Sciatic nerve (tissue), 2 donors: ENCODE results near the gene PPP1R2C. TPM values are rescaled to one million over a fixed set of nuclear protein-coding genes. Genes with fewer than 3 reads are reported as not detected.

ENCODE experiments used
- ATAC-seq: fragments of 200-7000 bp; cut with Tn5 transposase; one replicate; pipeline ENCODE4 v1.9.1; 2020; ENCODE audit warnings: mild to moderate bottlenecking, moderate library complexity
- DNase-seq: peaks from one replicate; pipeline ENCODE4 v3.0.0-alpha.2; 2020; ENCODE audit warnings: low spot score
- intact Hi-C: fragments of 100-400 bp; cut with DNase I; formaldehyde crosslinking; loops from one replicate; pipeline ENCODE4 v1.14.2; 2022
- total RNA-seq: library from RNA; stranded (reverse); fragmentation: NEBNext Ultra II Directional; extraction: Animal tissue kit (Norgen Biotek cat#: 25700); gene quantifications from one replicate; pipeline ENCODE4 v1.2.1, GENCODE V29; 2021
- donor health status: DM: no; HTN: no; CAD: no.
- donor health status: DM: no; HTN: no; CAD: no.

Gene PPP1R2C
- not detected for total RNA-seq

DNA sequence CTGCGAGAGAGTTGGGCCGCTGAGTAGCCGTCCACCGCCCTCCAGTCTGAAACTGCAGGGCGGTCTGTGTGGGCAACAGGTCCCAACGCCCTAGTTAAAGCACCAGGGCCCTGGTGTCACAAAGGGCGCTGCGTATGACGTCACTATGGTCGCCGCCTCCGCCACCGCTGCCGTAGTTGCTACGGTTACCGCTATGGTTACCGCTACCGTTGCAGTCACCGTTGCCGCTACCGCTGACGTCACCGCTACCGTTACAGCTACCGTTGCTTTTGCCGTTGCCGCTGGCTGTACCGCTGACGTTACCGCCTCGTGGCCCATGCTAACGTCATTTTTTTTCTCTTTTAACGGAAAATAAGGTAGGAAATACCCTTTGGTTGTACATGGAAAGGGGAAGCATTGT is at the start of gene PPP1R2C:
Gene PPP1R2C (minus strand): TSS at position 68 of the 400 bp plus-strand sequence. CDS start 84 bp downstream, outside the sequence.
- ATAC-seq (no peak), DNase-seq (no peak)
- intact Hi-C loops = no loop called here

DNA sequence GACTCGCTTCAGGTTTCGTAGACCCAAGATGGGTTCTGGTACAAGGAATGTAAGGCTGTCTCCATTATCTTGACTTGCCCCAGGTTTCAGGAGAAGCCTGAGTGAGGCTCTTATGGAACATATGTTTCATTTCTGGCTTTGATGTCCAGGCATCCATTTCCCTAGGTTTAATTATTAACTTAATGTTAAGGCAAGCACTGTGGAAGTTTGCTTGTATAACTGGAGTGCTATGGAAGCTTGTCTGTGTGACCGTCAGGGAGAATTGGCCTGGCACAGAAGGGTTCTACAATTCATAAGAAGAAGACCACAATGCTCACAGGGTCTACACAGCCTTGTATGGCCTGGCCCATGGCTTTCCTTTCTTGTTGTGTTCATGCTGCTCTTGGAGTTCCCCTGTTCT is 47.2 kb upstream of the PPP1R2C start:
- DNase-seq (no peak), ATAC-seq (no peak)
- intact Hi-C loops = no loop called here

DNA sequence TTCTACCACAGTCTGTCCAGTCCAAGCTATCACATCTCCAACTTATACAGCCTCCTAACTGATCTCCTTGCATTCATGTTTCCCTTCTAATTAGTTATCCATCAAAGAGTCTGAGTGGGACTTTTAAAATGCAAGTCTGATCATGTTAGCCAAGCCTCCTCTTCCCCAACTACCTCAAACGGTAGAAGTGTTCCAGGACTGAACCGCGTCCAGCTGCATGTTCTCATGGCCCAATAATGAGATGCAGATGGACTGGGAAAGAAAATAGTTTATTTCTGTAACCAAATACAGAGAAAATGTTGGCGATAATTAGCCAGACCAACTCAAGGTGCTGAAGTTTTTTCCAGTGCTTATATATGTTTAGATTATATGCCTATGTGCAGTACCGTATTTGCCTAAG is 46.6 kb upstream of the PPP1R2C start:
- ATAC-seq (peak; percentile 39), DNase-seq (no peak)
- intact Hi-C loops = no loop called here

DNA sequence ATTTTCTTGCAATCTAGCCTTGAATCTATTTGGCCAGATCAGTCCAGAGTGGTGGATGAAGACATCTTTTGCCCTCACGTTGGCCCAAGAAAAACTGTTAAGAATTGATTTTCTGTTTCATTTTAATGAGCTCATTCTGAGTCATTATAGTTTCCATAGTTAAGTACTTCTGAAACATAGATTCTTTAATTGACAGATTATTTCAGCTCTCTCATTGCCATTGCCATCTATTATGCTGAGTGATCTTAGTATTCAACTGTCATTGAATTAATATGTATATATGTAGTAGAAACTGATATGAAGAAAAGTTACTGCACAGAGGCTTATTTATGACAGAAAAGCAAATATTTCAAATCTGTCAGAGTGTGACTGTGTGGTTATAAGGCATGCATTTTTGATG is 45.5 kb upstream of the PPP1R2C start:
- intact Hi-C loops = no loop called here
- no peak for DNase-seq
- ATAC-seq = no peak

DNA sequence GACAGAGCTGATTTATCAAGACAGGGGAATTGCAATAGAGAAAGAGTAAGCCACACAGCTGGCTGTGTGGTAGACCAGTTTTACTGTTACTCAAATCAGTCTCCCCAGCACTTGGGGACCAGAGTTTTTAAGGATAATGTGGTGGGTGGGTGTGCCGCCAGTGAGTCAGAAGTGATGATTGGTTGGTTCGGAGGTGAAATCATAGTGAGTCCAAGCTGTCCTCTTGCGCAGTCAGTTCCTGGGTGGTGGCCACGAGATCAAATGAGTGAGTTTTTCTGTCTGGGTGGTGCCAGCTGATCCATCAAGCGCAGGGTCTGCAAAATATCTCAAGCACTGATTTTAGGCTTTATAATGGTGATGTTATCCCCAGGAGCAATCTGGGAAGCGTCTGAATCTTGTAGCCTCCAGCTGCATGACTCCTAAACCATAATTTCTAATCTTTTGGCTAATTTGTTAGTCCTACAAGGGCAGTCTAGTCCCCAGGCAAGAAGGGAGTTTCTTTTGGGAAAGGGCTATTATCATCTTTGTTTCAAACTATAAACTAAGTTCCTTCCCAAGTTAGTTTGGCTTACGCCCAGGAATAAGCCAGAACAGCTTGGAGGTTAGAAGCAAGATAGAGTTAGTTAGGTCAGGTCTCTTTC is 44.0 kb upstream of the PPP1R2C start:
- intact Hi-C loops = no loop called here
- DNase-seq = no peak

DNA sequence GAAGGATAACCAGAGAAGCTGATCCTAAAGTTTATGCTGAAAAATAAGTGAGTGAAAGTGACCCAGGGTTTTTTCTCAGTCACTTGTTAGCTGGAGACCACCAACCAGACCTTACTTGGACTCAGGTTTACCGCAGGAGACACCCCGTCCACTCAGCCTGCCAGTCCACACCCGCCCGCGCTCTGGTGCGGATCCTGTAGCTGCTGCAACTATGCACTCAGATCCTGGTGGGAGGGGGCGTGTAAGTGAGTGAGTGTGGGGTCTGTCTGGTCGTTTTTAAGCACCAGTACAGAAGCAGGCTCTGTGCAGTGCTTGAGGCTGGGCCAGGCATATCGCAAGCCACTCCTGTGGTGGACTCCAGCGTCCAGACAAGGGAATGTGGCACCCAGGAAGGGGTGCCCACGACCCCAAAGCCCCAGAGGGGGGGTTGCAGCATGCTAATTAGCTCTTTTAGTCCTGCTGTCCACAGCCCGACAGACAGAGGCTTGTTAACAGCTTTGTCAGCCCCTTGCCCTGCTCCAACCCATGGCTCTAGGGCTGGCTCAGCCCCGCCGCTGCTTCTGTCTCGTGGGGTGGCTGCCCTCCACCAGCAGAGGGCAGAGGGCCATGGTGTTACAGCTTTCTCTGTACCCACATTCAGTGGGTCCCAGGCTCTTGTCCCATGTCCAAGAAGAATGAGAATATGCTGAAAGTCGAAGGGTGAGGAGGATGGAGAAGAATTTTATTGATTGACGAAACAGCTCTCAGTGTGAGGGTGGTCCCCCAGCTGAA is 40.4 kb upstream of the PPP1R2C start:
- no peak for ATAC-seq
- intact Hi-C loops = no loop called here
- no peak for DNase-seq

More for the DNA sequence above, 44.0 kb upstream of the PPP1R2C start:
- ATAC-seq = peak; percentile 46

DNA sequence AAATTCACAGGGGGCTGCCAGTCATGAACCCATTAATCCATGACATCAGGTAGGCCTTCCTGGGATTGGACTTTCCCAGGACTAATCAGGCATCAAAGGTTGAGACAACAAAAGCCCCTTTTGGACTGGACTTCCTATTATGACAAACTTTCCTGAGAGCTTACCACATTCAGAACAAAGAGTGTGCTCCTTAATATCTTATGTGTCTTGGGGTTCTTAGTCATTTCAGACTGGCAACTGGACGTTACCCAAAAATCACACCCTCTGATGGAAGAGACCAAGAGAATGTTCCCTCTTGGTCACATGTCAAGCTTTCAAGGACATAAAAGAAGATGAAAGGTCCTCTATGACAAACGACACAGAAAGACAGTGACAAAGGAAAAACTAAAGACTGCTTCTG is 31.6 kb upstream of the PPP1R2C start:
- intact Hi-C loops = no loop called here
- no peak for DNase-seq
- no peak for ATAC-seq

DNA sequence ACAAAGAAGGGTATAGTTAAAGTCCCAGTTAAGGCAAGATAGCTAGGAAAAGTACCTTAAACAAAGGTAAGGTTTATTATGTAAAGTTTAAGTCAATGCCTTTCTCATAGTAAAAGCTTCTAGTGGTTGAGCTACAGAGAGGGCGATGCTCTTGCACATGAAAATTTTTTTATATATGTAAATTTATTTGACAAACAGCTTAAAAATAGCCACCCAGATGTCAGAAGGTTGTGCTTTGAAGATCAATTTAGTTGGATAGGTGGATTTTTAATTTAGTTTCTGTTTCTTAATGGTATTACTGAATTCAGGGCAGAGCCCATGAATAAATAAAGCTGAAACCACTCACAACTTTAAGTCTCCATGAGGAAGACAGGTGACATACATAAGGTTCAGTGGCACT is 29.4 kb upstream of the PPP1R2C start:
- intact Hi-C loops = no loop called here
- no peak for DNase-seq

DNA sequence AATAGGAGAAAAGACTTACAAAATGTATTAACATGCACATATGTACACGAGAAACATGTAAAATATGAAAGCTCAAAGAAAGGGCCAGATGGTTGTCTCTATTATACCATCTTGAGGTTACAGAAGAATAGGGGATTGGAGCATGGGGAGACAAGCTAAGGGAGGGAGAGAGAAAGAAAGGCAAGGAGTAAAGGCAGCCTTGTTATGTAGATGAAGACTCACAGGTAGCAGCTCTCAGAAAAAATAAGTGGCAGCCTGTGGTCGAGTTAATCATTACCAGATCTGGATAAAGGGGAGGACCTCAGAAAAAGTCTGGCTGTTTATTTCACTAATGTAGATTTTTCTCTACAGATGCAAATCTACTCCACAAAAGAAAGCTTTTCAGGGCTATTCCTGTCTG is 26.6 kb upstream of the PPP1R2C start:
- DNase-seq (no peak), ATAC-seq (no peak)
- intact Hi-C loops = no loop called here

More for the DNA sequence above, 29.4 kb upstream of the PPP1R2C start:
- ATAC-seq = no peak

DNA sequence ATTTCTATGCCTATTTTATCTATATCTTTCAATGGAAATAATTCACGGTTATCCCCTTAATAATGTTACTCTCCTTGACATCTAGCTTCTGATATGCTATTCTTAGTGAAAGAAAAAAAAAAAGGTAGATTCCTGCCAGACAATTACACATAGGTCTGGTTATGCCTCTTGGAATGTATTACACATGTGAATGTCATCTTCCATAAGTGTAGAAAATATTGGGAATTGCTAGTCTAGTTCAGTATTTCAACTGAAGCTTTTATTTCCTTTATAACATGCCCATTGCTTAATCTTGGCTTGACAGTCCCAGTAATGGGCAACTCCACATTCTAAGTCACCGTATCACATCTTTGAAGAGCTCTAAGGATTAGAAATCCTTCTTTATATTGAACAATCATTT is 25.4 kb upstream of the PPP1R2C start:
- intact Hi-C loops = no loop called here
- DNase-seq = no peak
- ATAC-seq = no peak

DNA sequence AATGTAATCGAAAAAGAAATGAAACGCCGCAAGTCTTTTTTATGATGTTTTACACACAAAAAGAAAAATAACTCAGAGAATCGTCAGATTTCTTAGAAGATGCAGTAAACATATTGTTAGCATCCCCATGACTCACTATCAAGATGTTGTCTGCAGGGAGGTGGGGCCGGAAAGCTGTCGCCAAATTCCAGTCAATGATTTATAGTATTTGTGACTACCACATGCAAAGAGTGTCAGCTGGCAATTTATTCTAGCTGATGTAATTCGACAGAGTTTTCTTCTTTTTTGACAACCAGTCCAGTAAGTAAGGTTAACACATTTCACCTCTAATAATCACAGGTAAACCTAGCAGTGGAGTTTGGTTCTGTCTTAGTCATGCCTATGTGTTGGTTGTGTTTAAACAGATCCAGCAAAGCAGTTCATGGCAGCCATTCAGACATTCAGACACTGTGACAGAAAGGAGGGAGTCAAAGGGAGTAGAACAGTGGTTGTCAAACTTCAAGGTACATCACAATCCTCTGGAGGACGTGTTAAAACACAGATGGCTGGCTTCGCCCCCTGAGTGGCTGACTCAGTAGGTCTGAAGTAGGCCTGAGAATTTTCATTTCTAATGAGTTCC is 19.8 kb upstream of the PPP1R2C start:
- DNase-seq = no peak
- intact Hi-C loops = no loop called here
- ATAC-seq = no peak

DNA sequence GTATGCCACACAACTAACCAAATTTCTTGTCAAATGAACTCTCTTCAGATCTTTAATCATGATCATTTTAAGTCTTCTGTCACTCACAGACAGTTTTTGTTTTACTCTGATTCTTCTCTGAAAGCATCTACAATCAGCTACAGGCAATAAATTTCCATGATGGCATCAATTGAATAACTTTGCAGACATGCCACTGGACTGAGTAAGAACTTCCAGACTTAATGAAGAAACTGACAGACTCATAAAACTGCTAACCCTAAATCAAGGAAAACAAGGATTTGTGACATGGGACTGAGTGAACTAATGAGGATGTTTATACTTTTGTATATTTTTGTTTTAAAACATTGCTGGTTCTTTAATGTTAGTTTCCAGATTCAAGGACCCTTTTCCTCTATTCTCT is 5.5 kb upstream of the PPP1R2C start:
- intact Hi-C loops = no loop called here

DNA sequence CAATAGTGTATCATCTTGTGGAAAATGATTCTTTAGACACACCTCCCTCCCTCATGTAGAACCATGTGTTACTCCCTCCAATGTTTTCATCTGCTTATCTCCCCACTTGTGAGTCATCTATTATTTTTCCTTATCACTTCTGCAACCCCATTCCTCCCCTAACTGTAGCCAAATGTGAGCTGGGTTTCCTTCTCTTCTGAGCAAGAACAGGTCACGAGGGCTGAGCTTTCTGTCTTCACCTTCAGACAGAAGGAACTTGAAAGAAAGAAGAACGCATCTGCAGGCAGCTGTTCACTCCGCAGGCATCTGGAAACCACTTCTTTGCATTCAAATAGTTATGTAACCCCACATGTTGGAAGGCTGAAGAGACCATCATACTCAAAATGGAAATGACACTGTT is 1.8 kb downstream of the PPP1R2C start:
- DNase-seq = no peak
- intact Hi-C loops = no loop called here
- ATAC-seq = no peak

More for the DNA sequence above, 5.5 kb upstream of the PPP1R2C start:
- DNase-seq (no peak), ATAC-seq (no peak)

DNA sequence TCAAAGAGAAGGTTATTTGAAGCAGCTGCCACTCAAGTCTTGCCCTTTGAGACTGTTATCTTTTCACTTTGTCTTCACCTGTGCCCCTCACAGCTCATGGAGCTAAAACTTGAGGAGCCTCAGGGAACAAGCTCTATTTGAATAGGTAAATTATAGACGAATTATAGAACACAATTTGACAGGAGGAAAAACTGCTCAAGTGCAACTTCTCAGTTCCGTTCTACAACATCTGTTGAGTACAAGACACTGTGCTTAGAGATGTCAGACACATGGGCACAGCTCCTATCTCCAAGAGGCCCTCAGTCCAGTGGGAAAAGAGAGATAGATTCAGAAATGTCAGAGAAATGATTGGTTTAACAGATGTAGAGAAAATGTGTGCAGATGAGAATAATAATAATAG is 5.1 kb downstream of the PPP1R2C start:
- no peak for DNase-seq
- intact Hi-C loops = no loop called here
- ATAC-seq = no peak

DNA sequence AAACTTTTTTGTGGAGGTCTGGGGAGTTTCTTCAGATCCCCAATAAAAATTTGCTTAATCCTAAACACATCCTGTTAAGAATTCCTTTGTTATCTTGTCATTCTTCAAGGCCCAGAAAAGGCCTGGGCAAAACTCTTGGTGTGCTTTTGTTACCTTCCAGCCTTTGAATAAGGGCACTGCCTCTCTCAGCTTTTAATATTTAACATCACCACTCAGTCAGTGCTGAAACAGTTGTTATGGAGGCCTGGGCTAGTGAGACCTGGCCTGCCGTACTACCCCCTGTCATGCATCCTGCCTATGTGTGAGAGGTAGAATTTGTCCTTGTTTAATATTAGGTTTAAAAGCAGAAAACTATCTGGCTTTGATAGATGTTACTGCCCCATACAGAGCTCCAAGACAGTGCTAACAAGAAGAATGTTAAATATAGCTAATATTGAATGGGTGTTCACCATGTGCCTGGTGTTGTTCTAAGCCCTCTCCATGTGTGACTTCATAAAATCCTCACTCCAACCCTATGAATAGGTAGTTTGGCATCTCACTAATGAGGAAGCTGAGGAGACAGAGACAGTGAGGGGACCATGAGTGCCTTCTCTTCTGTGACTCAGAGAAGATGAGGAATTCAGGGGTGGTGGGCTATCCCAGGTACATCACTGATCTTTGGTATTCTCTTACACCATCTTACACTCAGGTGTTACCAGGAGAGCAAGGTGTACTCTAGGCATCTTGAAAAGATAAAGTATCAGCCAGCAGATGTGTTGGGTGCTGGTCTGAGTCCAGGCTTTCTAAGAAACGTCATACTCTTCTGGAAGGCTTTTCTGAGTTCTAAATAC is 6.2 kb downstream of the PPP1R2C start:
- intact Hi-C loops = no loop called here
- no peak for DNase-seq
- ATAC-seq = no peak

DNA sequence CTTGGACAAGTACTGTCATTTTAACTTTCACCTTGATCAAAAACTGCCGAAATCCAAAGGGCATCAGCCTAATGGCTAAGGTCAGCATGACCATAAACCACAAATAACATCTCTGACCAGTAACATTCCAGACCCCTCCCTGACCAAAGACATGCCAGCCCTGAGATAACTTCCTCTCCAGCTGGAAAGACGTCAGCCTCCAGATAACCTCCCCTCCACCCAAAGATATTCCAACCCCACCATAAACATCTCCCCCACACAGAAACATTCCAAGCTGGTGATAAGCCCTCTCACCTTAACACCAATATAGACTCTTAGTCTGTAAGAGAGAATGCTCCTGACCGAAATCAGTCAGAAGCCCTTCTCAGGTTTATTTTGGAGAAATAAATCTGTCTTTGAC is 7.4 kb downstream of the PPP1R2C start:
- no peak for DNase-seq
- ATAC-seq = no peak
- intact Hi-C loops = no loop called here

DNA sequence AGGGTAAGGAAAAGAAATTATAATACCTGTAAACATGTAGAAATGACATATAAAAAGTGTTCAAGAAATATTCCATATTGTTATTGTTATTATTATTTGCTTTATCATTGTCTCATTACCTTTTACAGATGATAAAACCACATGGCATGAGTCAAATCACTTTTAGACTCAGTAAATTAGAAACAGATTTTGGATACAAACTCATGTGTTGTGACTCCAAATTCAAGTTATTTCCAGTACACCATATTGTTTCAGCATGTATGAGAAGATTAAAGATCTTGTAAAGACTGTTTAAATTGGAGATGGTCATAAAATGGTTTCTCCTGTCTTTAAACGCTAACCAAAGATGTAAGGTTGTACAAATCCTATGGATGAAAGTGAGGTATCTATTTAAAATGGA is 18.1 kb downstream of the PPP1R2C start:
- DNase-seq (no peak), ATAC-seq (no peak)
- intact Hi-C loops = no loop called here

DNA sequence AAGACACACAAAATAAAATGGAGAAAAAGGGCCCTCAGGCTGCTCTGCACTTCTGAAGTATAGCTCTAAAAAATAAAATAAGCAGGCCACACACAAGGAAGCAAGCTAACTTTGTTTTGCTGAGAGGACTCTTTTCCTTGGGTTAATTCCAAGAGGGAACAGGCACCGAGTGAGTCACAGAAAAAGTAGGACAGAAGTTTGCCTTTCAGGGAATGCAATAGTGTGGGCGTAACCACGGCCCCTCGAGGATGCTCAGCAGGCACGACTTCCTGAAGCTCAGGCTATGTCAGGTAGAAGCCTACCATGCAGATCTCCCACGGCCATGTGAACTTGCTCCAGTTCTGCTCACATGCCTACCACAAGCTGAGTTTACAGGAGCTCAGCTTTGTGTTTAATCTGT is 22.1 kb downstream of the PPP1R2C start:
- DNase-seq (peak; percentile 56), ATAC-seq (peak; percentile 88)
- intact Hi-C loops = no loop called here

DNA sequence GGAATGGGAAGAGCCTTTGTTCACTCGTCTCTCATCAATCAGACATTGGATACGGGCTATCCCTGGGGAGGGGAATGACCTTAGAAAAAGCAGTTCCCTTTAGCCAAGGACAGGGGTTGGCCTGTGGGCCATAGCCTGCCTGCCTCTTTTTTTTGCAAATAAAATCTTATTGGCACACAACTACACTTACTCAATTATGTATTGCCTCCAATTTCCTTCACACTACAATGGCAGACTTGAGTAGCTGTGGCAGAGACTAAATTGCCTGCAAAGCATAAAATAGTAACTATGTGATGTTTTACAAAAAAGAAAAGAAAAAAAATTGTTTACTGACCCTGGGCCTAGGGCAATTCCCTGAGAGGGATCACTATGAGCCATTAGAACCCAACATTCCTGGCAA is 23.4 kb downstream of the PPP1R2C start:
- intact Hi-C loops = no loop called here
- ATAC-seq (peak; percentile 41), DNase-seq (no peak)

DNA sequence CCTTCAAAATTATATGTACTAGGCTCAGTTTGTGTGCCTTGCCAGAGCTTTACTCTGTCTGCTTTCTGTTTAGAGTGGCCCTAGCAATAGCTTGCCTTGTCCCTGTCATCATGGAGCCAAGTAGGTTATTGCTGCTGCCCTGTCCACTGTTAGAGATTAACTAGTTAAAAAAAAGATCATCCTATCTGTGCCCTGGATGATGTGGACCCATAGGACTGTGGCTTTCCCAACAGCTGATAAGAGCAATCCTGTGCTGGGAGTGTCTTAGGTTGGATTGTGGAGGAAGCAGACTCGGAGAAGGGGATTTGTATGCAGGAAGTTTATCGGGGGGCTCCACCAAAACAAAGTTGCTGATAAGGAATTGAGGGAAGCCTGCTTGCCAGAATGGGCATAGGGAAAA is 23.8 kb downstream of the PPP1R2C start:
- ATAC-seq (no peak), DNase-seq (no peak)
- intact Hi-C loops = no loop called here
